Stimulated activated effector memory CD8-positive, alpha-beta T cell treated with anti-CD3 and anti-CD28 coated beads, Interleukin-12 subunit alpha, Interleukin-12 subunit beta, amount 100 ng/mL, for 72 hours (primary cell): Measurements from ENCODE around the gene WFDC8.
A peak's percentile ranks its signal among the peaks of the same experiment; 100 is the strongest.

ENCODE experiments used
- ATAC-seq: fragments of 150-1000 bp; cut with Tn5 transposase; 2 replicates; pipeline ENCODE4 v1.10.0; 2021
- DNase-seq, 2 donors: peaks; one replicate each; pipeline ENCODE4 v3.0.0; 2021 to 2022; ENCODE audit warnings: low spot score in 2 of 2
- H3K27ac Mint-ChIP-seq: one replicate; pipeline ENCODE4 v1.8.0; 2022; ENCODE audit warnings: mild to moderate bottlenecking, mixed read lengths
- H3K36me3 Mint-ChIP-seq: one replicate; pipeline ENCODE4 v1.8.0; 2022; ENCODE audit warnings: mild to moderate bottlenecking, mixed read lengths
- H3K4me1 Mint-ChIP-seq: one replicate; pipeline ENCODE4 v1.8.0; 2022; ENCODE audit warnings: mixed read lengths
- H3K4me3 Mint-ChIP-seq: one replicate; pipeline ENCODE4 v1.8.0; 2022; ENCODE audit warnings: mild to moderate bottlenecking, mixed read lengths
- H3K9me3 Mint-ChIP-seq: one replicate; pipeline ENCODE4 v1.8.0; 2022; ENCODE audit warnings: mixed read lengths

WFDC8 gene

GRCh38 chr20:45515147-45515913, 63.8 kb downstream of the WFDC8 start, which contains the start of gene SPINT3:
TSS of gene SPINT3 (minus strand) at chr20:45515622. CDS start at chr20:45515608, 14 bp downstream.
- Mint-ChIP-seq H3K36me3 (no peaks in the 10 kb centered on the region), H3K9me3 (no peaks in the 10 kb centered on the region), H3K27ac (no peak within 1 kb of the TSS), H3K4me1 (no peaks in the 10 kb centered on the region), H3K4me3 (no peak within 1 kb of the TSS)
- no peak for ATAC-seq
- no peak for DNase-seq

GRCh38 chr20:45510242-45510862, 68.7 kb downstream of the WFDC8 start:
- H3K27ac Mint-ChIP-seq: no peak overlapping the region
- no peak for DNase-seq
- no peaks in the 10 kb centered on the region for H3K9me3 Mint-ChIP-seq
- H3K4me3 Mint-ChIP-seq: no peak overlapping the region
- no peak for ATAC-seq
- H3K36me3 Mint-ChIP-seq: no peaks in the 10 kb centered on the region
- H3K4me1 Mint-ChIP-seq: no peaks in the 10 kb centered on the region

DNA sequence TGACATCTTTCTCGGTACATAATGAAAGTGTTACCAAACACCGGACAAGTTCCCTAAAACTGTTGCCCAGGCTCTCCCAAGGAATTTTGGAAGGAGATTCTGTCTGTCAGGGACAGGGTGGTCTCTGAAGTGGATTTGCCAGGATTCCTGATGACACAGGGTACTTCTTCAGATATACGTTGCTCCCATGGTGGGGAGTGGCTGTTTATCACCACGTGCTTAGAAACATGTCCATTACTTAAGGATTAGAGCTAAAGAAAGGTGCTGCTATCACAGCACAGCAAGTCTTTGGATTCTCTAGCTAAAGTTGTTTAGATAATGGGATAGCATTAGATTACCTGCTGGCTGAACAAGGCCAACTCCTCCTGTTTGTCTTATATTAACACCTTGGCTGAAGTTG, 70.0 kb downstream of the WFDC8 start:
- H3K4me3 Mint-ChIP-seq: no peak overlapping the region
- H3K9me3 Mint-ChIP-seq: no peaks in the 10 kb centered on the region
- DNase-seq (no peak), ATAC-seq (no peak)
- no peak overlapping the region for H3K27ac Mint-ChIP-seq
- no peaks in the 10 kb centered on the region for H3K36me3 Mint-ChIP-seq
- no peaks in the 10 kb centered on the region for H3K4me1 Mint-ChIP-seq

DNA sequence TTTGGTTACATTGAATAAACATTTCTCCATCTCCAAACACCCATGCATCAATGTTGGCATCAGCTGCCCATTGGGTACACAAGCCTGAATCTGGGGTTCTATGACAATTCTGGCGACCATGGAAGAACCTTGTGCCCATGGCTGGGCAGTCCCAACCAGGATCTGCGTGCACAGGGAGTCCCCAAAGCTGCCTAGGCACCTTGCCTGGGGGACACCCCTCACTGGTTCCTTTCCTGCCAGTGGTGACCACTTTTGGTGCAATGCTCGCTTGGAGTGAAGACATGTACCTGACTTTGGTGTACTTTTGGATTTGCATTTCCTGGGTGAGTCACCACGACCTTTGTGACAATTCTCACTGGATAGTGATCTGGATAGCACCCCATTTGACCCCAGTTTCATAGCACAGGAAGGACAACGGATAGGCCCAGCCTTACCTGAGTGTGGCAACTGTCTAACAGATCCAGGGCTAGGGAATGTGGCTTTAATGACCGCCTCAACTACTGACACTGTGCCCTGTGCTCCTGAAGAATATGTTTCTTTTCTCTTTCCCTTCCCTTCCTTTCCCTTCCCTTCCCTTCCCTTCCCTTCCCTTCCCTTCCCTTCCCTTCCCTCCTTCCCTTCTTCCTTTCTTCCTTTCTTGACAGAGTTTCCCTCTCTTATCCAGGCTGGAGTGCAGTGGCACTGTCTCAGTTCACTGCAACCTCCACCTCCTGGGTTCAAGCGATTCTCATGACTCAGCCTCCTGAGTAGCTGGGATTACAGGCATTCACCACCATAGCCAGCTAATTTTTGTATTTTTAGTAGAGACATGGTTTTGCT, 70.8 kb downstream of the WFDC8 start:
- DNase-seq (no peak), ATAC-seq (no peak)
- Mint-ChIP-seq H3K27ac (no peak overlapping the region), H3K4me3 (no peak overlapping the region), H3K36me3 (no peaks in the 10 kb centered on the region), H3K9me3 (no peaks in the 10 kb centered on the region), H3K4me1 (no peaks in the 10 kb centered on the region)

DNA sequence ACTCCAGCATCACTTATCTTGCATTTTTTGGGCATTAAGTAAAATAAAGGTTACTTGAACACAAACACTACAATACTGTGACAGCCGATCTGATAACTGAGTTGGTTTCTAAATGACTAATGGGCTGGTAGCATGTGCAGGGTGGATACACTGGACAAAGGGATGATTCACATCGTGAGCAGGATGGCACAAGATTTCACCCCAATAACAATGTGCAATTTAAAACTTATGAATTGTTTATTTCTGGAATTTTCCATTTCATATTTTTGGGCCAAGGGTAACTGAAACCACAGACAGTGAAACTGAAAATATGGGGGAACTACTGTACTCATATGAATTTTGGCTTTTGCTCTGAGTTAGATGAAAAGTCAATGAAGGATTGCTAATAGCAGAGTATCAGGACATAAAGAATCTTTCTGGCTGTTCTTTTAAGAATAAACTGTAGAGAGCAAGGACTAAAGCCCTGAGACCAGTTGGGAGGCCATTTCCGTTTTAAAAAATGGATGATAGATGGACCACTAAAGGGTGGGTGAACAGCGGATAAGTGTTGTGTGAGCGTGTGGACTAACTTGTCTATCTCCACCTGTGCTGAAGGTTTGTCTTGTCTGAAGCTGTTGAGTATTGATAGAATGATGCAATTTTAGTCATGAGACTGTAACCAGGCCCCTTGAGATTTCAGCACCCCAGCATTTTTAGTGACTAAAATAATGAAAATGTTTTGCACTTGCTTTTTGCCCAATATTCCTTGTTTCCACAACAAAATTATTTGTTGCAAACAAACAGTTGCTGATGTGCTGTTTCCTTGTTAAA, 71.9 kb downstream of the WFDC8 start:
- Mint-ChIP-seq H3K27ac (no peak overlapping the region), H3K4me1 (no peaks in the 10 kb centered on the region), H3K9me3 (no peaks in the 10 kb centered on the region), H3K36me3 (no peaks in the 10 kb centered on the region), H3K4me3 (no peak overlapping the region)
- DNase-seq (no peak), ATAC-seq (peak; percentile 63)

DNA sequence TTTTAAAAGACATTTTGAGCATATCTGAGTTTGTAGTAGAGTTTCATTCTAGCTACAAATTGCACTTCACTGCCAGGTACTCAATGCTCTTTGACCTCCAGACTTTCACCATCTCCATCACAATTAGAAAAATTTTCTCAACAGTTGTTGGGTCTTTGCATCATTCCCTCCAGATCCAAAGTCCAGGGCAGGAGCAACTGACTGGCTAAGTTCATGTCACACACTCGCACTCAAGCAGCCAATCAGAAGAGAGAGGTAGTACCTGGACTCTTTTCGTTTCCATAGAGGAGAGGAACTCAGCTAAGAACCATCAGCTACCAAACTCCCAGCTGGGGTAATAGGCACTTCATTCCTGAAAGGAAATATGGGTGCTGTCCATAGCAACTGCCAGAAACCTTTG, 72.7 kb downstream of the WFDC8 start:
- H3K27ac Mint-ChIP-seq: no peak overlapping the region
- H3K36me3 Mint-ChIP-seq: no peaks in the 10 kb centered on the region
- no peak overlapping the region for H3K4me3 Mint-ChIP-seq
- ATAC-seq (no peak), DNase-seq (no peak)
- no peaks in the 10 kb centered on the region for H3K9me3 Mint-ChIP-seq
- H3K4me1 Mint-ChIP-seq: no peaks in the 10 kb centered on the region

GRCh38 chr20:45503403-45503802, 75.7 kb downstream of the WFDC8 start:
- no peaks in the 10 kb centered on the region for H3K4me1 Mint-ChIP-seq
- H3K9me3 Mint-ChIP-seq: no peaks in the 10 kb centered on the region
- H3K4me3 Mint-ChIP-seq: no peak overlapping the region
- H3K27ac Mint-ChIP-seq: no peak overlapping the region
- no peaks in the 10 kb centered on the region for H3K36me3 Mint-ChIP-seq
- DNase-seq: no peak
- ATAC-seq: no peak

- Mint-ChIP-seq H3K4me3 (no peak overlapping the region), H3K9me3 (no peaks in the 10 kb centered on the region), H3K27ac (no peak overlapping the region), H3K36me3 (no peaks in the 10 kb centered on the region), H3K4me1 (no peaks in the 10 kb centered on the region)
- DNase-seq (no peak), ATAC-seq (no peak)
Observed at GRCh38 chr20:45502561-45502960, 76.5 kb downstream of the WFDC8 start.
